HS-27A (cell line): Measurements from ENCODE around the gene RPRML.
"Not testable (repeated sequence)": the region's sequence is repeated elsewhere in the genome, so short reads cannot be mapped to it uniquely, and the experiment has no call there.

Experiments
- DNase-seq: peaks from one replicate; pipeline ENCODE4 v3.0.0-alpha.2; 2012; ENCODE audit warnings: low read depth, missing footprints

The RPRML gene

GRCh38 chr17:46979147-46979863, at the start of gene RPRML:
TSS of gene RPRML (minus strand) at chr17:46979253. CDS start at chr17:46979007, 246 bp downstream.
- no peak for DNase-seq

- not testable (repeated sequence) for DNase-seq
Measured at GRCh38 chr17:47016966-47017365, 37.9 kb upstream of the RPRML start.

- no peak for DNase-seq
Measured at GRCh38 chr17:47013341-47013740, 34.3 kb upstream of the RPRML start.

- no peak for DNase-seq
Measured at GRCh38 chr17:47012457-47012856, 33.4 kb upstream of the RPRML start.

GRCh38 chr17:47009759-47010594, 30.9 kb upstream of the RPRML start:
- DNase-seq = no peak

GRCh38 chr17:47004906-47005305, 25.9 kb upstream of the RPRML start:
- no peak for DNase-seq

- not testable (repeated sequence) for DNase-seq
Measured at GRCh38 chr17:47003864-47004263, 24.8 kb upstream of the RPRML start.

GRCh38 chr17:46995841-46996571, 17.0 kb upstream of the RPRML start:
- peak; percentile 15 for DNase-seq

GRCh38 chr17:46994993-46995392, 15.9 kb upstream of the RPRML start:
- no peak for DNase-seq

- no peak for DNase-seq
Measured at GRCh38 chr17:46991617-46992016, 12.6 kb upstream of the RPRML start.

- DNase-seq = no peak
Measured at GRCh38 chr17:46989637-46990431, 10.8 kb upstream of the RPRML start.

- not testable (repeated sequence) for DNase-seq
Measured at GRCh38 chr17:46987927-46988326, 8.9 kb upstream of the RPRML start.

- DNase-seq = no peak
Measured at GRCh38 chr17:46986366-46986765, 7.3 kb upstream of the RPRML start.

GRCh38 chr17:46984892-46985291, 5.8 kb upstream of the RPRML start:
- no peak for DNase-seq

GRCh38 chr17:46984341-46984740, 5.3 kb upstream of the RPRML start:
- DNase-seq = no peak

GRCh38 chr17:46983782-46984181, 4.7 kb upstream of the RPRML start:
- DNase-seq = no peak

- DNase-seq = no peak
Measured at GRCh38 chr17:46982577-46982976, 3.5 kb upstream of the RPRML start.

- no peak for DNase-seq
Measured at GRCh38 chr17:46978489-46979146, 435 bp downstream of the RPRML start.

GRCh38 chr17:46977750-46978488, 1.1 kb downstream of the RPRML start:
- DNase-seq = no peak

- no peak for DNase-seq
Measured at GRCh38 chr17:46977348-46977747, 1.7 kb downstream of the RPRML start.
